Head of caudate nucleus (tissue), 42 donors: Measurements from ENCODE around the gene SPNS3.
A peak's percentile ranks its signal among the peaks of the same experiment; 100 is the strongest.

Experiments used
- DNase-seq, 42 donors: peaks; one replicate each; pipeline versions ENCODE4 v3.0.0 to v3.0.0-alpha.2; 2020 to 2021; ENCODE audit warnings: mixed read lengths in 7 of 42
- intact Hi-C: fragments of 100-400 bp; cut with DNase I; formaldehyde crosslinking; loops from one replicate; pipeline ENCODE4 v1.15.0; 2022

Gene SPNS3

DNA sequence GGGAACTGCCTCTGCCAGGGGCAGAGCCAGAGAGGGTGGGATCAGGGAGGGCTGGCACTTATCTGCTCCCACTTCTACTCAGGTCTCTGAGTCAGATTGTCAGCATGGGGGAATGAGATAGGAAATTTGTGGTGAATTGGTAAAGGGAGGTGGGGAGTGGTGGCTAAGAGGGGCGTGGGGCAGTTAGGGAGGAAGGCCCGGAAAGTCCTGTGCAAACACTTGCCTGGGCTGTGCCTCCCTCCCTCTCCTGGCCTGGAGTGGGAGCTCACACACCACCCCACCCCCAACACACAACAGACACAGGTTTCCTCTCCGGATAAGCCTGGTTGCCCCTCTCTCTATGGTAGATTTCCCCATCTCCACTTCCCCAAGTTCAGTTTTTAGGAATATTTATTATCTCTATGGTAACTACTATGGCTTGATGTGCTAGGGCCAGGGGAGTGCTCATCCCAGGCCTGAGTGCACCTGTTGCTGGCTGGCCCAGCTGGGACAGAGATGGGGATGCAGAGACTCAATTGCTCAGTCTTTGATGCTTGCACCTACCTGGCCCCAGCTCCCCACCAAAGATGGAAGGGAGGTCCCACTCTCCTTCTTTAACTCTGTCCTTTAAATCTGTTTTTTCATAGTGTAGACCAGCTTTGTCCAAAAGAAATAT lies 67.7 kb downstream of the SPNS3 start:
- DNase-seq = no peak
- intact Hi-C loops = no loop called here

DNA sequence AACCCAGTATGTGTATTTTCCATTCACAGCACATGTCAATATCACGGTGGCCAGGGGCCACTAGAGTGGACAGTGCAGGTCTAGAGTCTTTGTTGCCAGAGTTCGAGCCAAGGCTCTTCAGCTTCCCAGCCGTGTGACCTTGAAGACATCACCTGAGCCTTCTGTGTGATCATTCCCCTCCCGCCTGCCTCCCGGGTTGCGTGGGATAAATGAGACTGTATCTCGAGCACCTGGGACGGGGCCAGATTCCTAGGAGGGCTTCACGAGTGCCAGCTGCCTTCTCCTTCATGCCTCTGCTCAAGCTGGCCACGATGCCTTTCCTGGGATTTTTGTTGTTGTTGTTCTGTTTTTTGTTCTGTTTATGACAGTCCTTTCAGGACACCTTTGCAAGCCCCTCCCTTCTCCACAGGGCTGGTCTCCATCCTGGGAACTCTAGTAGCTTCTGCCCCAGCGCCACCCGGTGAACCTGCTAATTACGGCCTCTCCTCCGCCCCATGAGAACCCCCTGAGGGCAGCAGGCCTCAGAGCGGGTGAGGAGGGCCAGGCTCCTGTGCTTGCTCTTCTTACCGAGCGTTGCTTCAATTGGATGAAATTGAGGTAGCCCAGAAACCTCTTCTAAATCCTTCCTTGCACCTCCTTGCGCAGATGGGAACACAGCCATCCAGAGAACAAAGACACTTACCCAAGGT lies 68.9 kb downstream of the SPNS3 start:
- intact Hi-C loops = no loop called here

DNA sequence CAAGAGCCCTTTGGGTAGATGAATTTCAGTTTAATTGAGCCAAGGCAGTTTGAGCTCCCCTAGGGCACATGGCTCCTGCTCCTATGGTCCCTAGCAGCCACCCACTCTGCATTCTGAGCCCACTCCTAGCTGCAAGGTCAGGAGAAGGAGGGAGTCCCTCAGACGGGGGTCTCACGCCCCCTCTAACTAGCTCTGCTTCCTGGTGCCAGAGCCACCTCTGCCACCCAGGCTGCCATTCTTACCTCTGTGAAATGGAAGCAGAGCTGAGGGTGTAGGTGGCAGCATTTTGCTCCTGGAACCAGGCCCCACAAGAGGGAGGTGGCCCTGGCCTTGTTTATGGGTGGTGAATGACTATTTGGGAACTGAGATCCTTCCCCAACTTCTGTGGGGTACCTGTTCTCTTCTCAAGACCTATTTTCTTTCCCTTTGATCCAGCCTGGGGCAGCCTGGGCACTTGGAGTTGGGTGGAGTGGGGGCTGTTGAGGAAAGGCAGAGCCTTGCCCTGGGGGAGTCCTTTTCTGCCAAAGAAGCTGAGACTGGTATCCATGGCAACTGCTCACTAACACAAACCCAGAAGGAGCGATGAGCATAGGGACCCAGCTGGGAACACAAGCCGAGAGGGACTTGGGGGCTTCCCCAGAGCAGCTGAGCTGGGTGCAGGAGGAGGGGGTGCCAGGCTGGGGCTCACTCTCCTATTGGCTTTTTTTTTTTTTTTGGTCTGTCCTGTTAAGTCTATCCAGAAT lies 69.7 kb downstream of the SPNS3 start:
- intact Hi-C loops = no loop called here
- DNase-seq = peak in 9 of 42 donors; percentile 30 to 72 (median 43)

More for the DNA sequence above, 68.9 kb downstream of the SPNS3 start:
- peak in 25 of 42 donors; percentile 37 to 81 (median 61) for DNase-seq

DNA sequence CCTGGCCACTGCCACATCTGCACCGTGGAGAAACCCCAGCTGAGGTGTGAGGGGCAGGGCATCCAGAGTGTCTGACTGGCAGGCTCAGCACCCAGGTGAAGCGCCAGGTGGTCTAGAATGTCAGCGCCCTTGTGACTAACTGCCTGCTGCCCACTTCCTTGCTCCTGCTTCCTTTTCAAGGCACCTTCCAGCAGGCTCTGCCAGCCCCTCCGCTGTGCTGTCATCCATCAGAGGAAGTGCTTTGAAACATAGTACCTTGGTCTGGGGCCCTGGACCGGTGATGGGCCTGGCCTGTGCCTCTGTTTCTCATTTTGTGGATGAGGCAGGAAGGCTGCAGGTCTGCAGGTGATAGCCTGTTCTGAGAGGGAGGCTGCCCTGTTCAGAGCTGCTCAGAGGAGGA lies 70.4 kb downstream of the SPNS3 start:
- DNase-seq = no peak
- intact Hi-C loops = no loop called here

DNA sequence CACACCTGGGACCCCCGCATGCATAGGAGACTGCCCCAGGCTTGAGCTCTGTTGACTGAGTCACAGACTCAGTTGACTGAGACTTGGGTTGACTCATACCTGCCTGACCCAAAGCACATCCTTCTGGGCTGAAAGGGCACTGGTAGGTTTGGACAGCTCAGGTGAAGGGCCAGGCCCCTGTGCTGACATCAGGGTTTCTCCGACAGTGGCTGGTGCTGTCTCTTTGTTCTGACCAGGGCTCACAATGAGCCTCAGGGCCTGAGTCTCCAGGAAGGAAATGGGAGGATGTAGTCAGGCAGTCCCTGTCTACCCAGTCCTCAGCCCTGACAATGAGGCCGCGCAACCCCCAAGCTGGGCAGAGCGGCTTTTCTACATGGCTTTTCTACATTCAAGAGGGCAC lies 71.4 kb downstream of the SPNS3 start:
- no peak for DNase-seq
- intact Hi-C loops = no loop called here

DNA sequence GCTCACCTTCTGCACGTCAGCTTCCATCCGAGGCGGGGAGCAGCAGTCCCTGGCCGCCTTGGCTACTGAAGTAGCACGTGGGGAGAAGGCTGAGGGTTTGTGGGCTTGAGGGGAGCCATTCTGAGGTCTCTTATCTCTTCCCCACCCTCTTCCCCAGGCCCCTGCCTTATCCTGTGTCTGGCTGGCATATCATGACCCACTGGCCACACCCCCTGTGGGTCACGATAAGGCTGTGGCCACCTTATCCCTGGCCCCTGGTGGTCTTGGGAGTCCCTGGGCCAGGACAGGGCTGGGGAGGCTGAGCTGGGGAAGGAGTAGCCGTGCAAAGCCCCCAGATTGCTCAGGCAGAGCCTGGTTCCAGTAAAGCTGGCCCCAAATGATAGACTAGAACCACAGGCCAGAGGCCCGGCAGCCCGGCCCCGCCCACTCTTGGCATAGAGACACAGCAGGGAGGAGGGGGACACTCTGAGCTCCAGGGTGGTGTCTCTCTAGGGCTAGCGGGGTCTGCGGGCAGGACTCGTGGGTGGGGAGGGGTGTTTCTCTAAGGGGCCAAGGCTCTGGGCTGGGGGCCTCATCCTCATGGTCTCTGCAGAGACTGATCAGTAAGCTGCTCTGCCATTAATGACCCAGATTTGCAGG lies 72.6 kb downstream of the SPNS3 start:
- intact Hi-C loops = no loop called here

DNA sequence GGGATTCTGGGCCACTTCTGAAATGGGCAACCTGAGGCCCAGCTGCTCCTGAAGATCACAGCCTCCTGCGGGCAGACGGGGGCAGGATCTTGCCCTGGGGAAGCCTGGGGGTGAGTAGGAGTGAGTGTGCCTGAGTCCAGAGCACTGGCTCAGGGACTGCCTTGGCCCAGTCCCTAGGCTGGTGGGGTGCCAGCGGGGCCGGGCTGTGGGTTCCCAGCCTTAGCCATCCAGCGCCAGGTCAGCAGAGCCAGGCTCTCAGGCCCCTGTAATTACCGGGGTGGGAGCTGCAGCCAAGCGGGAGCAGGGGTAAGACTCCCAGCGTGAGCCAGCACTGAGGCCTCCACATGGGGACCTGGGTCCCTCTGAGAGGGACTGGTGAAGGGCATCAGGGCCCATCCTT lies 73.2 kb downstream of the SPNS3 start:
- intact Hi-C loops = no loop called here

More for the DNA sequence above, 72.6 kb downstream of the SPNS3 start:
- DNase-seq = peak in 2 of 42 donors; percentile 37 to 46

DNA sequence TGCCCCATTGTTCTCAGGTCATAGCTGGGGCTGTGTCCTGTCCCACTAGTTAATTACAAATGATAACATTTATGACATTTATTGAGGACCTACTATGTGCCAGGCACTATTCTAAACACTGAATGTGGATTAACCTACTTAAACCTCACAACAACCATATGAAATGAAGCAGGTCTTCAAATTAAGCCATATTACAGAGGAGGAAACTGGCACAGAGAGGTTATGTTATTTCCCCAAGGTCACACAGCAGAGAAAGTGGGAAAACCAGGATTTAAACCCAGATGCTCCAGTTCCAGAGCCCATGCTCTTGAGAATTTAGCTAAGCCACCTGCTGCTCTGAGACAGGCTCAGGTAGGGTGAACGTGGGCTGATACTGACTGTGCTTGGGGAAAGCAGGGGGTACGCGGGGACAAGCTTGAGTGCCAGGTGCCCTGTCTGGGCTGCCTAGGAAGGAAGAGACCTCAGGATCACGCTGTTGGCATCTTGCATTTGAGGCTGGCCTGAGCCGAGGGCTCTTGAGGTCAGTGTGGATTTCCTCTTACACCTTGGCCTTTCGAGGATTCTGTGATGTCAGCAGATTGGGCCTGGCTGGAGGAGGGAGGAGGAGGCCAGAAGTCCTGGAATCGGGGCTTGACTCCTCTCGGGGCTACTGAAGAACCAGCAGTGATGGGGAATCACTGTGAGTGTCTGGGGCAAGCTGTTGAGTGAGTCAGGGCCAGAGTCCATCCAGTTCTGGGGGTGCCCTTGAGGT lies 73.8 kb downstream of the SPNS3 start:
- DNase-seq = no peak
- intact Hi-C loops = no loop called here

More for the DNA sequence above, 73.2 kb downstream of the SPNS3 start:
- peak in 14 of 42 donors; percentile 32 to 70 (median 52) for DNase-seq

DNA sequence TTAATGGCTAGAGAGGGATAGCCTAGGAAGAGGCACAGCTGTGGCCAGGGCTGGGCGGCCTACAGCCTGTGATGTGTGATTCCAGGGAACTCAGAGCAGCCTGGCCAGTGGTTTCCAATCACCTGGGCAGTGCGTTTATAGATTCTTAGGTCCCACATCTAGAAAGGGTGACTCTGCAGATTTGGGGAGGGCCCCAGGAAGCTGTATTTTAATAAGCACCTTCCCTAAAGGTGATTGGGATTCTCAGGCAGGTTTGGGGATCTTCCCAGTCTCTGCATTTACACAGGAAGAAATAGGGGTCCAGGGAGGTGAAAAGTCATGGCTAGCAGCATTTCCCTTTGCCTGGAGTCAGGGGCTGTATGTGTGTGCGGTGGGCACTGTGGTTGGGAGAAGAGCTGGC lies 74.5 kb downstream of the SPNS3 start:
- intact Hi-C loops = no loop called here
- no peak for DNase-seq

DNA sequence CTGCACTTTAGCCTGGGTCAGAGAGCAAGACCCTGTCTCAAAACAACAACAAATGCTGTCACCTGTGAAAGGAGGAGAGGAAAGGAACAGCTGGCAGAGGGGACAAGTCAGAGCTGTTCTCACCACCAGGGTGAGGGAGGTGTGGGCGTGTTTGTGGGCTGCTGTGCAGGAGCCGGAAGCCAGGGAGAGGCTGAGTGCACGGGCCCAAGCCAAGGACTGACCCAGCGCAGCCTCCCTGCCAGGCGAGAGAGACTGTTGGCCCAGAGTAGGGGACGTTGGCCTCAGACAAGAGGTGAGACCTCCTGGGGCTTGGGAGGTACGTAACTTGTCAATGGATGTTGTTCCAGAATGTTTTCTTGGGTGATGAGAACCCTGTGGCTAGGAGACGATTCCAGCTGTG lies 75.7 kb downstream of the SPNS3 start:
- no peak for DNase-seq
- intact Hi-C loops = no loop called here

DNA sequence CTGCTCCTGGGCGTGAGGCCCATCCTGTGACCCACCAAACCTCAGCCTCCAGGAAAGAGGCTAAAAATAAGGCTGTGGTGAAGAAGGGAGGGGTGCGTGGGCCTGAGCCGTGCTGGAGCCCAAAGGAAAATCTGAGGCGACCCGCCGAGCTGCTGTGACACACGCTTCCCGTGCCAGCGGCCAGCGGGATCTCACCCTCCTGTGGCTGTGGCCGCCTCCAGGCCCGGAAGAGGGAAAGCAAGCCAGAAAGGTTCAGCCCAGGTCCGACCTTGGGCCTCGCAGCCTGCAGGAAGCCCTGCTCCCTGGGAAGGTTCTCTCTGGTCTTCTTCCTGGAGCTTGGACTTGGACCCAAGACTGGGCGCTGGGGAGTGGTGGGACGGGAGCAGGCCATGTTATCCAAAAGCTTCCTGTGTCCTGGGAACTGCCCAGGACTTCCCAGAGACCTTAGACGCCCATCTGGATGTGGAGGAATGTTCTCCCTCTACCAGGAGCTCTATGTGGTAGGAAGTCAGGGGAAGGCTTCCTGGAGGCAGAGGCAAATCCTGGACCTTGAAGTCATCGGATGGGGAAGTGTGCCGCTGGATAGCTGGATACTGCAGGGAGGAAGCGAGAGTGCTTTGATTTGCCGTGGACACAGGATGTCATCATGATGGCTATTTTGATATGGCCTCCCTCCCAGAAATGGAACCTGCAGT lies 76.3 kb downstream of the SPNS3 start:
- intact Hi-C loops = no loop called here
- no peak for DNase-seq

DNA sequence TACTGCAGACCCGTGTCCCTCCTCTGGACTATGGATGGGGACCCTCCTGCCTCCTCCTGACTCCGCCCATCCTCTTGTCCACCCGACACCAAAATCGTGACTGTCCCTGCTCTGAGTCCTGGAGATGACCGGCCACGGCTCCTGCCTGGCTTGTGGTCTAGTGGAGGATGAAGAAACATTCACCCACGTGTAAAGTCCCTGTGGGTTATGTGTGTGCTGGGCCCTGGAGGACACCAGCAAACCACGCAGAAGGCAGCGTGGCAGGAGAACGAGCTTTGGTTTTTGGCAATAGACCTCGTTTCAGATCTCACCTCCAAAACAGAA lies 76.8 kb downstream of the SPNS3 start:
- intact Hi-C loops = no loop called here
- DNase-seq = peak in 1 of 42 donors; percentile 28

DNA sequence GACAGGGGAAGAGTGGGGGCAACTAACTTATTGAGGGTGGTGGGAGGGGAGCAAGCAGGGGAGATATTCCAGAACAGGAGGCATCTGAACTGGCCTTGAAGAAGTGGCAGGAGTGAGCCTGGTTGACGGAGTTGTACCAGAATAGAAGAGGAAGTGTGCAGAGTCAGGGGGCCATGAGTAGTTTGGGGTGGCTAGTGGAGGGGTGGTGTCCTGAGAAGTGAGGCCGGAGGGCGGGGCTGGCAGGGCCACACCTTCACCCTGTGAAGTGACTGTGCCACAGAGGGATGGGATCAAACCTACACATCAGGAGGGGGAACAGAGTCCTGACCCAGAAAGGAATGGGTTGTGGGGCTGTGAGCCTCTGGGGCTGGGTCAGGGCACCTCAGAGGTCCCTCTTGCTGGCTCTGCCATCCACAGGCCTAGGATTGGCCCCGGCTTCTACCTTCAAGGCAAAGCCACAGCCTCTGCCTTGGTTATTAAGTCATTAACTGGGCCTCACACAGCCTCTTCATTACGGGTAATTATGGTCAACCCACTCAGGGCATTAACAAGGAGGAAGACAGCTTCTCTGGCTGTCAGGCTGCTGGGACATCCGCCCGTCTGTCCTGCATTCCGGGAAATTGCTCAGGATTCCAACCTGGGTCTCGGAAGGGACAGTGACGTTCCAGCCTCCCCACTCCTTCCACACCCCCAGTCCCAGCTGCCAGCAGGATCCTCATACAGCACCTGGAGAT lies 77.6 kb downstream of the SPNS3 start:
- intact Hi-C loops = no loop called here
- peak in 3 of 42 donors; percentile 20 to 48 (median 43) for DNase-seq

DNA sequence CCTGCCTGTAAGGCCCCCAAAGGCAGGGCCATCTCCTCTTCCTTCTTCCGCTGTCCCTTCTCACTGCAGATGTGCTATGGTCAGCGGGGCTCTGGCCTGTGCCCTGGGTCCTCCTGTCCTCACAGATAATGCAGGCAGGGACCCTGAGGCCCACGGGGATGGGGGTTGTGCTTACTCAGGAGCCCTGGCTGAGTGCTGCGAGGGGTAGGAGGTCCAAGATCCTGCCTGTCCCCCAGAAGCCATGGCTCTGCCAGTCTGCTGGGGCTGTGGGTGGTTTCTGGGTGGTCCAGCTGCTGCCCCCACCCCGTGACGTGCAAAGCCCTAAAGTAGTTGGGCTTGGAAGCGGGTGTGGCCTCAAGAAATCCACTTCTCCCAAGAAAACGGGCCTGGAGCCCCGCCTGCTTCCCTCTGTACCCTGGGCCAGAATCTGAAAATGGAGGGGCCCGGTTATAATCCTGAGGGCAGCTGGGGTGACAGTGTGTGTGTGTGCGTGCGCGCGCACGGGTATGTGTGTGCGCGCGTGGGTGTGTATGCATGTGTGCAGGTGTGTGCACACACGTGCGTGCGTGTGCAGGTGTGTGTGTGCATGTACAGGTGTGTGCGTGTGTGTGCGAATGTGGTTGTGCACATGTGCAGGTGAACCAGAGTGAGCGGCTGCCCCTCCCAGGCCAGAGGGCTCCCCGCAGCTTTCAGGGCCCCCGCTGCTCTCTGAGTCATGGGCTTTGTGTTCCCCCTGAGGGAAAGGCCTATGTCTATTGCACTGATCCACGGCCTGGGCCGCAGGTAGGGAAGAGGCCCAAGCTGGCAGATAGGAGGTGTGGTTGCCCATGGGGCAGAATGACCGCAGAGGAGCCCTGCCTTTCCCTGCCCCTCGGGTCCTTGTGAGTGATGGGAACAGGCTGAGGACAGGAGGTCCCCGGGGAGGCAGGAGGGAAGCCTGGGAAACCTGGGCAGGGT lies 78.7 kb downstream of the SPNS3 start:
- intact Hi-C loops = no loop called here
- no peak for DNase-seq

DNA sequence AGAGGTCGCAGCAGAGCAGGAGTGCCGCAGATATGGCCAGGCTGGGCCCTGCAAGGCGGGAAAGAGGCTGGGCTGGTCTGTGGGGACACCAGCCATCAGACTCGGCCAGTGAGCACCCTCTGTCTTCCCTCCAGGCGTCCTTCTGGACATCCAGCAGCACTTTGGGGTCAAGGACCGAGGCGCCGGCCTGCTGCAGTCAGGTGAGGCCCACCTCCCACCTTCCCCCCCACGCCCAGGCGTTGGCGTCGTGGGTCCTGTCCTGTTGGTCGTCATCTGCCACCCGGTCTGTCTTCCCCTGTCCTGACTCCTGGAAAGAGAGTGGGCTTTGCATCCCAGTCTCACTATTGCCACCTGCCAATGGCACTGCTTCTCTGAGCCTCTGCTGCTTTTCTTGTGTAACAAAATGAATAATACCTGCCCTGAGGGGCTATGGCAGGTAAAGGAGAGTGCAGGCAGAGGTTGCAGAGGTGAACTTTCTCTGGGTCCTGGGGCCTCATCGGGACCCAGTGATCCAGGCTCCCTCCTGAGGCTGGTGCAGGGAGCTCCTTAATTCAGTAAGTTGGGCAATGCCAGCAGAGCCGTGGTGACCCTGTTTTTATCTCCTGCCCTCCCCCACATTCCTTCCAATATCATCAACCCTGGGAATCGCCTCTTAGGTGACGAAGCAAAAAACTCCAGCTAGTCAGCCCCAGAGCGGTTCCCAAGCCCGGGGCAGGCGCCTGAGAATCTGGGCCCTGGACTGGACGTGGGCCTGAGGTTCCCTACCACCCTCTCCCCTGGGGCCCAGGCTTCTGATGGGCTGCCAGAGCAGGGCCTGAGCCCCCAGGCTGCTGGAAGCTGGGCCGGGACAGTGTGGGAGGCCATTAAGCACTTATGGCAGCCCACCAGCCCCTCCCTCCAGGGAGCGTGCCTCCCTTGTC lies 79.6 kb downstream of the SPNS3 start:
- no peak for DNase-seq
- intact Hi-C loops = no loop called here

DNA sequence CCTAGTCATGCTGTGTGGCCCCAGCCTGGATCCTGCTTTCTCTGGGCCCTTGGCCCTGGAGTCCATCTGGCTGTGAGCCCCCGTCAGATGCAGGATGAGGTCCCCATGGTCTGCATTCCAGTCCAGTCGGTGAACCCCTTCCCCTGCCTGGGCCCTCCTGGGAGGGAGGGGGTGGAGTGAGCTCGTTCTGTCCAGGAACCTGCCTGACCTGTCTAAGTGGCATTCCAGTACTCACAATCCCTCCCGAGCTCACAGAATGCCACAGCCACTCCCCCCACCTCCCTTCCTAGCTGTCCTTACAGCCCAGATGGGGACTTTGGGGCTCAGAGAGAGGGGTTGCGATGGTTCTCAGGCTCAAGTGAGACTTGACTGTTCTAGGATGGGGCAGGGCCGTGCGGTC lies 80.5 kb downstream of the SPNS3 start:
- intact Hi-C loops = no loop called here
- DNase-seq = no peak
